GM23338 (cell line): Measurements from ENCODE around the gene TNPO3.

Source experiments
- CREB1 ChIP-seq: fragments of 250-450 bp; sonication (Bioruptor Pico); IDR thresholded peaks from 2 replicates; pipeline ENCODE4 v1.5.0; 2020; ENCODE audit warnings: low read depth, mild to moderate bottlenecking, moderate library complexity
- EZH2 ChIP-seq: fragments of 200-600 bp; sonication (generic); IDR thresholded peaks from one replicate; pipeline ENCODE4 v1.8.0; 2017; ENCODE audit warnings: antibody characterized with exemption, mild to moderate bottlenecking, low read depth; ENCODE audit not compliant: unreplicated experiment
- EZH2phosphoT487 ChIP-seq: fragments of 200-600 bp; sonication (generic); IDR thresholded peaks from one replicate; pipeline ENCODE4 v1.8.1; 2018; ENCODE audit warnings: antibody characterized with exemption; ENCODE audit not compliant: unreplicated experiment
- JUNB ChIP-seq: IDR thresholded peaks from one replicate; pipeline ENCODE4 v1.6.1; 2016; ENCODE audit warnings: antibody characterized with exemption; ENCODE audit not compliant: unreplicated experiment
- NANOG ChIP-seq: IDR thresholded peaks from 2 replicates; pipeline ENCODE4 v1.6.1; 2016; ENCODE audit warnings: antibody characterized with exemption, borderline replicate concordance
- POLR2AphosphoS5 ChIP-seq: IDR thresholded peaks from 2 replicates; pipeline ENCODE4 v1.6.1; 2016; ENCODE audit warnings: antibody characterized with exemption, low read depth
- STAT1 ChIP-seq: IDR thresholded peaks from one replicate; pipeline ENCODE4 v1.6.1; 2016; ENCODE audit warnings: antibody characterized with exemption; ENCODE audit not compliant: unreplicated experiment
- ZNF114 ChIP-seq: fragments of 250-450 bp; sonication (Bioruptor Pico); IDR thresholded peaks from 2 replicates; pipeline ENCODE4 v1.5.0; 2020; ENCODE audit warnings: mild to moderate bottlenecking, moderate library complexity
- ZNF331 ChIP-seq: fragments of 250-450 bp; sonication (Bioruptor Pico); IDR thresholded peaks from 2 replicates; pipeline ENCODE4 v1.5.0; 2020; ENCODE audit warnings: low read depth, mild to moderate bottlenecking, moderate library complexity
- TF ChIP-seq, protein P1 (sequence below), 2 experiments: fragments of 200-600 bp in 1 of 2; sonication (generic) in 1 of 2; conservative IDR thresholded peaks; 2 replicates each; pipeline versions ENCODE4 v1.5.1 to v1.6.1; 2016 to 2017; ENCODE audit warnings: antibody characterized with exemption in 2 of 2, low read depth in 2 of 2, mild to moderate bottlenecking in 2 of 2, moderate library complexity in 1 of 2
- TF ChIP-seq, protein P2 (sequence below): IDR thresholded peaks from one replicate; pipeline ENCODE4 v1.6.1; 2018; ENCODE audit warnings: antibody characterized with exemption; ENCODE audit not compliant: unreplicated experiment
- TF ChIP-seq, protein P3 (sequence below): IDR thresholded peaks from 2 replicates; pipeline ENCODE4 v1.6.1; 2016; ENCODE audit warnings: antibody characterized with exemption

- TF ChIP-seq, protein P1, sequence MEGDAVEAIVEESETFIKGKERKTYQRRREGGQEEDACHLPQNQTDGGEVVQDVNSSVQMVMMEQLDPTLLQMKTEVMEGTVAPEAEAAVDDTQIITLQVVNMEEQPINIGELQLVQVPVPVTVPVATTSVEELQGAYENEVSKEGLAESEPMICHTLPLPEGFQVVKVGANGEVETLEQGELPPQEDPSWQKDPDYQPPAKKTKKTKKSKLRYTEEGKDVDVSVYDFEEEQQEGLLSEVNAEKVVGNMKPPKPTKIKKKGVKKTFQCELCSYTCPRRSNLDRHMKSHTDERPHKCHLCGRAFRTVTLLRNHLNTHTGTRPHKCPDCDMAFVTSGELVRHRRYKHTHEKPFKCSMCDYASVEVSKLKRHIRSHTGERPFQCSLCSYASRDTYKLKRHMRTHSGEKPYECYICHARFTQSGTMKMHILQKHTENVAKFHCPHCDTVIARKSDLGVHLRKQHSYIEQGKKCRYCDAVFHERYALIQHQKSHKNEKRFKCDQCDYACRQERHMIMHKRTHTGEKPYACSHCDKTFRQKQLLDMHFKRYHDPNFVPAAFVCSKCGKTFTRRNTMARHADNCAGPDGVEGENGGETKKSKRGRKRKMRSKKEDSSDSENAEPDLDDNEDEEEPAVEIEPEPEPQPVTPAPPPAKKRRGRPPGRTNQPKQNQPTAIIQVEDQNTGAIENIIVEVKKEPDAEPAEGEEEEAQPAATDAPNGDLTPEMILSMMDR (conservative IDR thresholded peaks at IDR 0.05; ENCODE audit: low read depth in 2 of 2), result no peak
- TF ChIP-seq CREB1 (CRISPR knock-in tag) (no peak), POLR2AphosphoS5 (no peak), EZH2phosphoT487 (no peak), EZH2 (no peak), STAT1 (no peak), ZNF331 (no peak), ZNF114 (CRISPR knock-in tag) (no peak), NANOG (no peak), JUNB (no peak)
- TF ChIP-seq, protein P2, sequence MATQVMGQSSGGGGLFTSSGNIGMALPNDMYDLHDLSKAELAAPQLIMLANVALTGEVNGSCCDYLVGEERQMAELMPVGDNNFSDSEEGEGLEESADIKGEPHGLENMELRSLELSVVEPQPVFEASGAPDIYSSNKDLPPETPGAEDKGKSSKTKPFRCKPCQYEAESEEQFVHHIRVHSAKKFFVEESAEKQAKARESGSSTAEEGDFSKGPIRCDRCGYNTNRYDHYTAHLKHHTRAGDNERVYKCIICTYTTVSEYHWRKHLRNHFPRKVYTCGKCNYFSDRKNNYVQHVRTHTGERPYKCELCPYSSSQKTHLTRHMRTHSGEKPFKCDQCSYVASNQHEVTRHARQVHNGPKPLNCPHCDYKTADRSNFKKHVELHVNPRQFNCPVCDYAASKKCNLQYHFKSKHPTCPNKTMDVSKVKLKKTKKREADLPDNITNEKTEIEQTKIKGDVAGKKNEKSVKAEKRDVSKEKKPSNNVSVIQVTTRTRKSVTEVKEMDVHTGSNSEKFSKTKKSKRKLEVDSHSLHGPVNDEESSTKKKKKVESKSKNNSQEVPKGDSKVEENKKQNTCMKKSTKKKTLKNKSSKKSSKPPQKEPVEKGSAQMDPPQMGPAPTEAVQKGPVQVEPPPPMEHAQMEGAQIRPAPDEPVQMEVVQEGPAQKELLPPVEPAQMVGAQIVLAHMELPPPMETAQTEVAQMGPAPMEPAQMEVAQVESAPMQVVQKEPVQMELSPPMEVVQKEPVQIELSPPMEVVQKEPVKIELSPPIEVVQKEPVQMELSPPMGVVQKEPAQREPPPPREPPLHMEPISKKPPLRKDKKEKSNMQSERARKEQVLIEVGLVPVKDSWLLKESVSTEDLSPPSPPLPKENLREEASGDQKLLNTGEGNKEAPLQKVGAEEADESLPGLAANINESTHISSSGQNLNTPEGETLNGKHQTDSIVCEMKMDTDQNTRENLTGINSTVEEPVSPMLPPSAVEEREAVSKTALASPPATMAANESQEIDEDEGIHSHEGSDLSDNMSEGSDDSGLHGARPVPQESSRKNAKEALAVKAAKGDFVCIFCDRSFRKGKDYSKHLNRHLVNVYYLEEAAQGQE, result no peak
- TF ChIP-seq, protein P3, sequence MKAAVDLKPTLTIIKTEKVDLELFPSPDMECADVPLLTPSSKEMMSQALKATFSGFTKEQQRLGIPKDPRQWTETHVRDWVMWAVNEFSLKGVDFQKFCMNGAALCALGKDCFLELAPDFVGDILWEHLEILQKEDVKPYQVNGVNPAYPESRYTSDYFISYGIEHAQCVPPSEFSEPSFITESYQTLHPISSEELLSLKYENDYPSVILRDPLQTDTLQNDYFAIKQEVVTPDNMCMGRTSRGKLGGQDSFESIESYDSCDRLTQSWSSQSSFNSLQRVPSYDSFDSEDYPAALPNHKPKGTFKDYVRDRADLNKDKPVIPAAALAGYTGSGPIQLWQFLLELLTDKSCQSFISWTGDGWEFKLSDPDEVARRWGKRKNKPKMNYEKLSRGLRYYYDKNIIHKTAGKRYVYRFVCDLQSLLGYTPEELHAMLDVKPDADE, result no peak
These were observed 93.8 kb downstream of the TNPO3 start for GRCh38 chr7:128961030-128961659.
